Skeletal muscle satellite cell (primary cell): ENCODE results near the gene MTPN.
A peak's percentile ranks its signal among the peaks of the same experiment; 100 is the strongest.

Experiments used
- H3K27me3 ChIP-seq: 2 replicates; pipeline ENCODE4 v1.7.0; 2013; ENCODE audit warnings: low read length; ENCODE audit not compliant: control insufficient read depth, insufficient read depth
- H3K36me3 ChIP-seq: 2 replicates; pipeline ENCODE4 v1.7.0; 2013; ENCODE audit warnings: mild to moderate bottlenecking, control low read depth, low read length; ENCODE audit not compliant: insufficient read depth
- H3K4me1 ChIP-seq: 2 replicates; pipeline ENCODE4 v1.7.0; 2013; ENCODE audit warnings: low read length; ENCODE audit not compliant: control insufficient read depth, insufficient read depth
- H3K4me2 ChIP-seq: 2 replicates; pipeline ENCODE4 v1.7.0; 2013; ENCODE audit warnings: mild to moderate bottlenecking, low read length
- H3K4me3 ChIP-seq: 2 replicates; pipeline ENCODE4 v1.7.0; 2013; ENCODE audit warnings: low read length
- H3K9ac ChIP-seq: 2 replicates; pipeline ENCODE4 v1.7.0; 2013; ENCODE audit warnings: mild to moderate bottlenecking, low read depth, low read length, moderate library complexity
- H3K9me3 ChIP-seq: replicated peaks from 2 replicates; pipeline ENCODE4 v1.7.0; 2013; ENCODE audit warnings: mild to moderate bottlenecking, control low read depth, low read length

The MTPN gene

DNA sequence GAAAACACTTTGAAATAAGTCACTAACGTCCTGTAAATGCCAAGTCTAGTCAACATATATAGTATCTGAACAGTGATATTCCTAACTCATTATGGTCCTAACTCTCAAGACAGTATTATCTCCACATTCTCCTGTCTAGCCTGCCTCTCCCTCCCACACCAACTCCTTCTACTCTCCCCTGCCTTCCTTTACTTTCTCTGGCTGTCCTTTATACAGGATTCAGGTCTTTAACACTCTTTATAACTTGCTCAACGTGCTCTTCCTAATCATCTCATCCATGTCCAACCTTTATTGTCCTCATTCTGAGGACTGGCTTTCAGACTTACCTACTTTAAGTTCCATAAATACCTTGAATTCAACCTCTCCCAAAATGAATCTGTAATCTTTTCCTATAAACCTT lies 42.5 kb downstream of the MTPN start:
- no peaks in the 10 kb centered on the region for H3K27me3 ChIP-seq
- H3K4me1 ChIP-seq, result peaks cover 12% of the 10 kb centered on the region
- H3K36me3 ChIP-seq, result peaks cover 2% of the 10 kb centered on the region

DNA sequence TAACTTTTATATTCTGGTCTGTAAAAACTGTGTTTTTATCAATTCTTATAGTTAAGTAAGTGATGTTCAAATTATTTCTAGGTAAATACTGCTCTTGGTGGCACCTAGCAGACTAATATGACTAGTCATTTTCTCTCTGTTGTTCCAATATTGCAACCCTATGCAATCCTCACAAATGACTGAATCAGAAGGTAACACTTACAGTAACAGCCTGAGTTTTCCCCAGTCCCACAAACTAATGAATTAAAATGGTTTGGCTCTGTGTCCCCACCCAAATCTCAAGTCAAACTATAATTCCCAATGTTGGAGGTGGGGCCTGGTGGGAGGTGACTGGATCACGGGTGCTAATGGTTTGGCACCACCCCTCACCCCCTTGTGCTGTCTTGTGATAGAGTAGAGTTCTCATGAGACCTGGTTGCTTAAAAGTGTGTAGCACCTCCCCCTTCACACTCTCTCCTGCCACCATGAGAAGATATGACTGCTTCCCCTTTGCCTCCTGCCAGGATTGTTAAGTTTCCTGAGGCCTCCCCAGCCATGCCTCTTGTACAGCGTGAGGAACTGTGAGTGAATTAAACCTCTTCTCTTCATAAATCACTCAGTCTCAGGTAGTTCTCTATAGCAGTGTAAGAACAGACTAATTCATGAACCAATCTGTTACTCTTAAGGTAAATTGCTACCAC lies 43.5 kb downstream of the MTPN start:
- Histone ChIP-seq H3K4me3 (no peak overlapping the region), H3K4me1 (peaks cover 12% of the 10 kb centered on the region), H3K9ac (no peak overlapping the region), H3K36me3 (peaks cover 4% of the 10 kb centered on the region), H3K9me3 (no peaks in the 10 kb centered on the region), H3K4me2 (no peak overlapping the region), H3K27me3 (no peaks in the 10 kb centered on the region)

More for the DNA sequence above, 42.5 kb downstream of the MTPN start:
- Histone ChIP-seq H3K9ac (no peak overlapping the region), H3K4me2 (no peak overlapping the region), H3K4me3 (no peak overlapping the region), H3K9me3 (no peaks in the 10 kb centered on the region)

DNA sequence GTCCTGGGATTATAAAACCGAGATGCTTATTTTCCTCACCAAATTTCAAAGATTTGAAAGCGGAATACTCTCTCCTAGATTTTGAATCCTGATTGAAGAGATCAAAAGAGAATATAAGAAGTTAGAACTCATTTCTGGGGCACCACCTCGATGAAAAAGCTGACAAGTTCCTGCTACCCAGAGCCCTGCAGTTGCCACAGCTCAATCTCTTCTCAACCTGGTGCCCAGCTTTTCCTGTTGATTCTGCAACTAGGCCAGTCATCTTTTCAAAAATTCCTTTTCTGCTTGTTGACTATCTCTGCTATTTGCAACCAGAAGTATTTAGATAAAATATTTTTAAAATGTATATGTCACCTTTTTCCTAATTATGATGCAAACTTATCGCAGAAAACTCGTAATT lies 45.0 kb downstream of the MTPN start:
- no peaks in the 10 kb centered on the region for H3K9me3 ChIP-seq
- peaks cover 12% of the 10 kb centered on the region for H3K4me1 ChIP-seq
- no peaks in the 10 kb centered on the region for H3K27me3 ChIP-seq
- peaks cover 8% of the 10 kb centered on the region for H3K36me3 ChIP-seq
- no peak overlapping the region for H3K4me2 ChIP-seq
- no peak overlapping the region for H3K4me3 ChIP-seq
- H3K9ac ChIP-seq, result no peak overlapping the region

DNA sequence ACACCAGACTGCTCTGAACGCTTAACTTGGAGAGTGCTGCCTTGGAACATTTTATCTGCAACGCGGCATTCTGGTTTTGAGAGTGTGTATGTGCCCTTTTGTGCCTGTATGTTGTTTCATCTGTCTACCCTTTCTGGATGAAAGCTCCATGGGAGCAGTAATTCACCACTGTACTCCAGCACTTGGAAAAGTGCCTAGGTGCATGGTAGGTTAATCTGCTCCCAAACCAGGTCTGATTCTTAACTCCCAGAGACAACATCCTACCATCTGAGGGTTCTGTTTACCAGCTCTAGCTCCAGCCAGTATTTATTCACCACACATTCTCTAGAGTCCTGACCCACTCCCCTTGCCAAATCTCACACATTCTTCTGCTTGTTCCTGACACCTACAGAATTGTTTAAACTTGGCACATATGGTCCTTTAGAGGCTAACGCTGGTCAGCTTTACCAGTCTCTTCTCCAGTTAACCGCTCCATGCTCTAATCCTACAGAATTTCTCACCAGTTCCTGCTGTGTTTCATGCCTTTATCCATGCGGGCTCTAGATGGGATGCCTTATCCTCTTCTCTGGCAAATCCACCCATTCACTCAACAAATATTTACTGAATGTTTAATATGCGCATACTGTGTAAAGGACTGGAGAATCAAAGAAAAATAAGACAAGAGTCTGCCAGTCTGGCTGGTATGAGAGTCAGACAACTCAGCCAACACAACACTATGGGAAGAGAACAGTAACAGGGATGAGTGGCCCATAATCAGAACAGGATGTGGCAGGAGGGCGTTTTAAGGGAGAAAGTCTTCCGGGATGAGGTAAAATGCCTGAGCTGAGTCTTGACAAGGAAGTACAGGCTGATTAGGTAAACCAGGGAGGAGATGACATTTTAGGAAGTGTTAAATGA lies 46.3 kb downstream of the MTPN start:
- H3K4me3 ChIP-seq, result no peak overlapping the region
- H3K9ac ChIP-seq, result no peak overlapping the region
- peaks cover 12% of the 10 kb centered on the region for H3K4me1 ChIP-seq
- H3K9me3 ChIP-seq, result no peaks in the 10 kb centered on the region
- no peaks in the 10 kb centered on the region for H3K27me3 ChIP-seq
- peaks cover 10% of the 10 kb centered on the region for H3K36me3 ChIP-seq
- peak overlapping the region; percentile 6 for H3K4me2 ChIP-seq

DNA sequence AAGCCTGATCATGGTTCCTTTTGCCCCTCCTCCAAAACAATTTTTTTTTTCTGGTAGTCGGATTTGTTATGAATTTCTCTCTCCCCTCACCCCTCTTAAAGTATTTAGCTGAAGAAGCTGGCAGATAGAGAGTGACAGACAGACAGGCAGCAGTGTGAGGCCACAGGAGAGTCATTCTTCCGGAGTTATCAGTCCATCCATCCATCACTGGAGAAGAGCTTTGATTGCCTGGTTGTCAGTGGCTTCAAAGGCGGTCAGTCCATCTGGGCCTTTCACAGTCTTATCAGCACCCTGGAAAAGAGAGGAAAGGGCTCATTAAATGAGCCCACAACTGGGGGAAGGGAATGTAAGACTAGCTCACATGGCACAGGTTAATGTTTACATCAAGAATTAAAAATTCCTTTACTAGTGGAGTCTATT lies 47.4 kb downstream of the MTPN start:
- Histone ChIP-seq H3K27me3 (no peaks in the 10 kb centered on the region), H3K36me3 (peaks cover 10% of the 10 kb centered on the region), H3K4me3 (no peak overlapping the region), H3K4me2 (no peak overlapping the region), H3K9me3 (no peaks in the 10 kb centered on the region), H3K4me1 (peaks cover 12% of the 10 kb centered on the region), H3K9ac (no peak overlapping the region)

DNA sequence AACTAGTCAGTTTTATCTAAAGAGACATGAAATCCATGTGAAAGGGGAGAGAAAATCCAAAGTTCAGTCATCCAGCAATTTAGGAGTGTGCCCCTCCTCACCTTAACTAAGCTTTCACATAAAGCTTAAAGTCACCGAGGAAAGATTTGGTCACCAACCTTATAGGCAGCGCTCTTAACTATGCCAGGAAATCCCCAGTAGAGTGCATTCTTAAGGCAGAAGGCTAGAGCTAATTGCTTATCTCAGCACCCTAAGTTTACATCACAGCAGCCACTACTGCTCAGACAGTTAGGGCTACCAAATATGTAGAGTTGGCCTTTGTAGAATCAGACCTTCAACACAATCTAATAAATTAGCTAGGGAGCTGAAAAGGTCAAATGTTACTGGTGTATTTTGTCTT lies 47.9 kb downstream of the MTPN start:
- no peak overlapping the region for H3K4me2 ChIP-seq
- H3K36me3 ChIP-seq, result peaks cover 10% of the 10 kb centered on the region
- H3K9ac ChIP-seq, result no peak overlapping the region
- H3K4me1 ChIP-seq, result peaks cover 15% of the 10 kb centered on the region
- no peak overlapping the region for H3K4me3 ChIP-seq
- H3K9me3 ChIP-seq, result no peaks in the 10 kb centered on the region
- no peaks in the 10 kb centered on the region for H3K27me3 ChIP-seq

DNA sequence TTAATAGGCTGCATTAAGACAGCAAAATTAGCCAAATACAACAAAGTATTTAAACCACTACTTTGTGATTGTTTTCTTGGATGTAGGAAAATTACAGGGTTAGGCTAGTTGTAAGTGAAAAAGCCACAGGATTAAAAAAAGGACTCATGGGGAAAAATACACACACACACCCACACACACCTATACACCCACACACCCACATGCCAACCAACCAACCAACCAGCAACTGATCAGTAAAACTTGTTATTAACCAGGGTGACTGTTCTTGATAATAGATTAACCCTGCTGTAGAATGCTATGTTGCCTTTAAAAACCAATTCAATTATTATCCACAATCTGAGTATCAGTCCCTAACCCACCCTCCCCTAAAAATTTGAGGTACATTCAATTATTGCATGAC lies 49.0 kb downstream of the MTPN start:
- Histone ChIP-seq H3K4me1 (peaks cover 22% of the 10 kb centered on the region), H3K9ac (no peak overlapping the region), H3K27me3 (no peaks in the 10 kb centered on the region), H3K4me3 (no peak overlapping the region), H3K9me3 (no peaks in the 10 kb centered on the region), H3K4me2 (no peak overlapping the region), H3K36me3 (peaks cover 10% of the 10 kb centered on the region)

DNA sequence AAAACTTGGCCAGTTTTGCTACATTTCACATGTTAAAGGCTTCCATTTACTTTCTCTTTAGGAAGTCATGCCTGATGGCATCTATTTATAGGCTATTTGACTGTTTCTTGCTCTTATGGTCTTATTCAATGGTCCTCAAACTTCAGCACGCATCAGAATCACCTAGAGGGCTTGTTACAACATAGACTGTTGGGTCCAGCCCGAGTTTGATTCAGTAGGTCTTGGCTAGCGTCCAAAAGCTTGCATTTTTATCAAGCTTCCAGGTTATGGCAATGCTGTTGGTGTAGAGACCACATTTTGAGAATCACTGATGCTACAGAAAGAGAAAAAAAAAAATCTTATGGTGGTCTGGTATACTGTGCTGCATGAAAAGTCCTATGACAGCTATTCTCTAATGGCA lies 51.9 kb downstream of the MTPN start:
- H3K9ac ChIP-seq, result no peak overlapping the region
- H3K9me3 ChIP-seq, result no peaks in the 10 kb centered on the region
- no peak overlapping the region for H3K4me2 ChIP-seq
- no peak overlapping the region for H3K4me3 ChIP-seq
- H3K27me3 ChIP-seq, result no peaks in the 10 kb centered on the region
- H3K4me1 ChIP-seq, result peaks cover 16% of the 10 kb centered on the region
- H3K36me3 ChIP-seq, result peaks cover 10% of the 10 kb centered on the region

DNA sequence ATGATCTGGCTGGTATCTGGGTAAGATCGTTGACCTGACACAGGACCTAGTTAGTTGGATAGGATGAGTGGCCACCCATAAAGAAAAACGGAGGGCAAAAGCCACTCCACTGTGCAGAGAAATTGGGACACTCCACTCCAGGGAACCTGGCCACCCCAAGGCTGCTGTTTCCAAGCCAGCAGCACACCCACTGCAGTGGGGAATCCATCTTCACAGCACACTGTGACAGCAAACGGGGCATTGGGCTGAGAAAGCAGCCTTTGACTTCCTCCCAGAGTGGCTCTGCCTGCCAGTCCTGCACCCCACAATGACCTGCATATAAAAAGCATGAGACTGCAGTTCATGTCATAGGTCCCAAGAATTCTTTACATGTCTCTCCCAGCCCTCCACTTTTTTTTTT lies 52.9 kb downstream of the MTPN start:
- peaks cover 6% of the 10 kb centered on the region for H3K36me3 ChIP-seq
- no peaks in the 10 kb centered on the region for H3K9me3 ChIP-seq
- H3K4me2 ChIP-seq, result peak overlapping the region; percentile 60
- peaks cover 16% of the 10 kb centered on the region for H3K4me1 ChIP-seq
- no peaks in the 10 kb centered on the region for H3K27me3 ChIP-seq
- H3K4me3 ChIP-seq, result no peak overlapping the region
- no peak overlapping the region for H3K9ac ChIP-seq

DNA sequence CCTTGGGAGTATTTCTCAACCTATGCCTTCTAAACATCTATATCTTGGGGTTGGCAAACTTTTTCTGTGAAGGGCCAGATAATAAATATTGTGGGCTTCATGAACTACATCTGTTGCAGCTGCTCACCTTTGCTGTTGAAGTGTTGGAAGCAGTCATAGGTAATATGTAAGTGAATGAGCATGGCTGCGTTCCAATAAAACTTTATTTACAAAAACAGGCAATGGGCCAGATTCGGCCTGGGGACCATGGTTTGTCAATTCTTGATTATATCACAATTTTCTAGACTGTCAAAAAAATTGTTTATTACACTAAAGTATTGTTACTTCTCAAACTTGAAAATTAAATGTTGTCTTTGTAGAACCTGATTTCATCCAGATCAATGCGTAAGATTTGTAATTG lies 54.9 kb downstream of the MTPN start:
- Histone ChIP-seq H3K36me3 (peaks cover 3% of the 10 kb centered on the region), H3K9ac (no peak overlapping the region), H3K4me2 (no peak overlapping the region), H3K27me3 (no peaks in the 10 kb centered on the region), H3K4me3 (no peak overlapping the region), H3K4me1 (peaks cover 16% of the 10 kb centered on the region), H3K9me3 (no peaks in the 10 kb centered on the region)

DNA sequence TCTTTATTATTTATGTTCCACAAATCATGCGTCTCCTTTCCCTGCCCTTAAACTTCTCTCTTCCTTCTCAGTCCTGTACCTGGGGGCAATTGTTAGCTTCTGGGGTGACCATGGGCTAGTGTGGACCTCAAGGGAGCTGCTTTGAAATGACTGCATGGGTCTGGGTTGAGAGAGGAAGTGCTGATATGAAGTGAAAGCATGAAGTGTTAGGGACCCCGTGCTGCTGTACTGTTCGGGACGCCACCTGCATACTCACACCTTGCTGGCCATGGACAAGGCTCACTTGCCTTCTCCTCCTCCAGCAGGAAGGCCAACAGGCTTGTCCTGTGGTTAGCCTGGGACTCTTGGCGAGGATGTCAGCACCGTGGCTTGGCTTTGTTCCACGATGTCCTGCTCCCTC lies 56.7 kb downstream of the MTPN start:
- H3K36me3 ChIP-seq, result no peaks in the 10 kb centered on the region
- peaks cover 16% of the 10 kb centered on the region for H3K4me1 ChIP-seq
- no peak overlapping the region for H3K9ac ChIP-seq
- H3K4me2 ChIP-seq, result no peak overlapping the region
- H3K27me3 ChIP-seq, result no peaks in the 10 kb centered on the region
- H3K4me3 ChIP-seq, result no peak overlapping the region
- H3K9me3 ChIP-seq, result no peaks in the 10 kb centered on the region
